GM21717 (cell line): ENCODE measurements around the gene SCEL.
"Not testable (repeated sequence)": the region's sequence is repeated elsewhere in the genome, so short reads cannot be mapped to it uniquely, and the experiment has no call there.

Source experiments
- ATAC-seq: cut with Tn5 transposase; IDR thresholded peaks from one replicate; pipeline ENCODE4 v1.9.1; 2021; ENCODE audit warnings: mild to moderate bottlenecking, moderate library complexity; ENCODE audit not compliant: unreplicated experiment

Gene SCEL

DNA sequence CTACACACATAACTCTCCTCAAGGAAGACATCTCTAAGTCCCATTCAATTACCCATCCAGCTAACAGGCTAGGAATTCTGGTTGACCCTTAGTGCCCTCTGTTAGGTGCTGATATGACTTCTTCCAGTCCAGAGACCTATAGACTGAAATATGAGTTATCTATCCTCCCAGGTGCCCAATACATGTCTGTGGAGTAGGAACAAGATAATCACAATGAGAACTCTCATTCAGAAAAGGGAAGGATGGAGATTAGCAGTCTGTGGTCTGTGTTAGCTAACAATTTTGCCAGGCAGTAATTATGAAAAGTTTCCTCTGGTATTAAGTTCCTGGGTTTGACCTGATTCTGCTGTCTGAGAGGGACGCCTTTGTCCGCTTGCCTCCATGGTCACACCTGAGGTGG, 117.8 kb downstream of the SCEL start:
- no peak for ATAC-seq

DNA sequence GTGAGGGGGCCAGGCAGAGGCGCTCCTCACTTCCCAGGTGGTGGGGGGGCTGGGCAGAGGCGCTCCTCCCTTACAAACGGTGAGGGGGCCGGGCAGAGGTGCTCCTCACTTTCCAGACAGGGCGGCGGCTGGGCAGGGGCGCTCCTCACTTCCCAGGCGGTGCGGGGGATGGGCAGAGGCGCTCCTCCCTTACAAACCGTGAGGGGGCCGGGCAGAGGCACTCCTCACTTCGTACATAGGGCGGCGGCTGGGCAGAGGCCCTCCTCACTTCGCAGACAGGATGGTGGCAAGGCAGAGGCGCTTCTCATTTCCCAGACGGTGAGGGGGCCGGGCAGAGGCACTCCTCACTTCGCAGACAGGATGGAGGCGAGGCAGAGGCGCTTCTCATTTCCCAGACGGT, 124.5 kb downstream of the SCEL start:
- not testable (repeated sequence) for ATAC-seq

DNA sequence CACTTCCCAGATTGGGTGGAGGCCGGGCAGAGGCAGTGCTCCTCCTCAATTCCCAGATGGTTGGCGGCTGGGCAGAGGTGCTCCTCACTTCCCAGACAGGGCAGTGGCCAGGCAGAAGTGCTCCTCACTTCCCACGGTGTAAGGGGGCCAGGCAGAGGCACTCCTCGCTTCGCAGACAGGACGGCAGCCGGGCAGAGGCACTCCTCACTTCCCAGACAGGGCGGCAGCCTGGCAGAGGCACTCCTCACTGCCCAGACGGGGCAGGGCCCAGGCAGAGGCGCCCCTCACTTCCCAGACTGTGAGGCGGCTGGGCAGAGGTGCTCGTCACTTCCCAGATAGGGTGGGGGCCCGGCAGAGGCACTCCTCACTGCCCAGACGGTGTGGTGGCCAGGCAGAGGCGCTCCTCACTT, 125.3 kb downstream of the SCEL start:
- no peak for ATAC-seq

DNA sequence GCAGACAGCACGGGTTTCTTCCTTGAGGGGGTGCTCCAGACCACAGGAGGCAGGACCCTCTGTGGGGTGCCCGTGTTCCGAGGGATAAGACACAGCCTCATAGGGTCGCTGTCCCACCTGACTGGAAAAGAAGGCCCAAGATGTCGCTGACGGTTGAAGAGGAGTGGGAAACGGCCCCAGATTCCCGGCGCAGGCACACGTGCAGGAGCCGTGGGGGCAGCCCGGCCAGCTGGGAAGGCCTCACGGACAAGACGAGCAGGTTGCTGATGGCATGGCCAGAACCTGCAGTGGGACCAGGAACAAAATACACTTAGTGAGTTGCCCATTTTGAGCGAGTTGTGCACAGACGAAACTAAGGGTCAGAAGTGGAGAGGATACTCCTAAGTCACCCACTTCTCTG, 126.8 kb downstream of the SCEL start:
- not testable (repeated sequence) for ATAC-seq

DNA sequence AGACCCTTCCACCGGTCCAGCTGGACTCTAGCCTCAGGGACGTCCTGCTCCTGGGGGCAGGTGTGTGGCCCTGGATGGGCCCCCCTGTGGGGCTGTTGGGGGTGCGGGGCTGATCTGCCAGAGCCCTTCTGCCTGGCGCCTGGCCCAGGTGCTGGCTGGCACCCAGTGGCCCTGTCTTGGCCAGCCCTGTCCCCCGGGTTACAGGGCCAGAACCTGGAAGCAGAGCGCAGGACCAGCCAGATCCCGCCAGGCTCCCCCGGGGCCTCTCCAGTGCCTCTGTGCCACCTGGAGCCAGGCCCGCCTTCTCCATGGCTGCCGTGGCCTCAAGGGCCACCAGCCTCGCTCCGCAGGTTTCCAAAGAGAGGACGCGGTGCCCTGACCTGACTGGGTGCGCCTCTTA, 127.3 kb downstream of the SCEL start:
- not testable (repeated sequence) for ATAC-seq

DNA sequence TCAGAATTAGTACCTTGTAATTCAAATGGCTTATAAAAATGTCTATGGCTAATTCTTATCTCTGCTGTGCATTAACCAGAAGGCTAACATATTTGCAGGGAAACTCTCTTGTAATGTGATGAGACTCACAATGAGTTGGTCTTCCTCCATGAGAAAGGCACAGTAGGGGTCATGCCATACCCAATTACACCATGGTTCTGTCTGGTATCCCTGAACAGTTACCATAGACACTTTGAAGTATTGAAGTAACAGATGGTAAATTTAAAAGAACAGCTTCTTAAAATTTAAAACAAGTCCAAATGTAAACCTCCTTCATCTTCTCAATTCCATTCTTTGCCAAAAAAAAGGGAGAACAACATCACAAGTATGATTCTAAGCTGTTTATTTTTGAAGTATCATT, 139.3 kb downstream of the SCEL start:
- ATAC-seq, result no peak

DNA sequence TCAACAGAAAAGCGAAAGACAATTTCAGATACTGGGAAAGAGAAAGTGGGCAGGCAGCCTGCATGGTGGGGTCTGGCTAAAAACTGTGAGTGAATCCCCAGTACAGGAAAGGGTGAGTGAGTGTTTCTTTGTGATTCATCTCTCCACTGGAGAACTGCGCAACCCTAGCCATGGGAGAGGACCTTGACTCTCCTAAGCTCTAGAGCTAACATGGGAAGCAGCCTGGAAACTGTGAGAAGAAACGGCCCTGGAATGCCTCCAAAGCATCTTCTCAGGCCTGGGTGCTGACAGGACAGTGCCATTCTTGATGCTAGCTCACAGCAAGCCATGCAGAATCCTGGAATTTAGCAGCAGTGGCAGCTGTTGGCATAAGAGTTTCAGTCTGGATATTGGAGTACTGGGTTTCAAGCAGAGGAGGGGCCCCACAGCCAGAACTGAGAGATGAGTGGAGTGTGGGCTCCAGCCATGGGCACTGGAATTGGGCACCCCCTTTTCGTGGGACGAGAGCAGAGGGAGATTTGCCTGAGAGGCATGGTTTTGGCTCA, 143.3 kb downstream of the SCEL start:
- no peak for ATAC-seq

DNA sequence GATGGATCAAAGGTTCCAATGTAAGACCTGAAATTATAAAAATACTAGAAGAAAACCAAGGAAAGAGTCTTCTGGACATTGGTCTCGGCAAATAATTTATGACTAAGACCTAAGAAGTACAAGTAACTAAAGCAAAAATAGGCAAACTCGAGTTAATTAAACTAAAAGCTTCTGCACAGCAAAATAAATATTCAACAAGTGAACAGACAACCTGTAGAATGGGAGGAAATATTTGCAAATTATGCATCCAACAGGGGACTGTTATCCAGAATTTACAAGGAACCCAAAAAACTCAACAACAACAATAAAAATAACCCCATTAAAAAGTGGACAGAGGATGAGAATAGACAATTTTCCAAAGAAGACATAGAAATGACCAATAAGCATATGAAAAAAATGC, 152.3 kb downstream of the SCEL start:
- ATAC-seq, result no peak

DNA sequence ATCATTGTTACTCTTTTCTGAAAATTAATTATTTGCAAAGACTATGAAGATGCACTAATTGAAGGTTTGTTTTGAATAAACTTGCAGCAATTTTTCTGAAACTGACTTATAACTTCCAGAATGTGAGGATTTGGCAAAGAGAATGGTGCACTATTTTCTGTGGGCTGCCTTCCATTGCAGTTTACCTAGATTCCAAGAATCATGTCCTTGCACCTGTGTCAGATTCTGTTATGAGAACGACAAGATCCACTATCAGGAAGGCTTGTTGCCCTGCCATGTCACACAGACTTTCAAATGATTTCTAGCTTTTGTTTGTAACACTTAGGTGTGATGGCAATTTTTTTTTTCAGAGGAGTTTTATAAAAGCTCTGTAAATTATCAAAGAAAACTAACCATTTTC, 156.4 kb downstream of the SCEL start:
- no peak for ATAC-seq

DNA sequence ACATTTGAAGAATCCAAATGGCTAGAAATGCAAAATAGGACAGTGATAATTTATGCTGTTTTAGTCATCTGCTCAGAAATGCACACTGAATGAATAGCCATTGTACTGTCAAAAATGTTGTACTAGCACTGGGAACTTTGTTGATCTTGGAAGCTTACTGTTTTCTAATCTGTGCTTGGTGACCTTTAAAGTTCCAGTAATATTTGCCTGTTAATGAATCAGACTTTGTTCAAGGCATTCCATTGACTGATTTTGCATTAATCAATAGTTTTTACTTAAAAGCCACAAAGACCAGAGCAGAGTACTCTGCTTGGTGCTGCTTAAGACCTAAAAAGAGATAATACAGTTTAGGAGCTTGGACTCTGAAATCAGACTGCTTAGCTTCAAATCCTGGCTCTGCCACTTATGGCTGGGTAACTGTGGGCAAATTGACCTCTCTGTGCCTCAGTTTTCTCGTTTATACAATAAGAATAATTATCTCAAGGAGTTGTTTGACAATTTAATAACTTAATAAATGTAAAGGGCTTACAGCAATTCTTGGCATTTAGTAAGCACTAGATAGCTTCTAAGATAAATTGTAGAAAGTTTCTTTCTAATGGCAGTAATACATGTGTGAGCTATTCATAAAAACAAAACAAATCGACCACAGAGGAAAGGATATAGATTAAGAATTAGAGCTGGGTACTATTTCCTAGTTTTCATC, 157.4 kb downstream of the SCEL start:
- ATAC-seq, result no peak

DNA sequence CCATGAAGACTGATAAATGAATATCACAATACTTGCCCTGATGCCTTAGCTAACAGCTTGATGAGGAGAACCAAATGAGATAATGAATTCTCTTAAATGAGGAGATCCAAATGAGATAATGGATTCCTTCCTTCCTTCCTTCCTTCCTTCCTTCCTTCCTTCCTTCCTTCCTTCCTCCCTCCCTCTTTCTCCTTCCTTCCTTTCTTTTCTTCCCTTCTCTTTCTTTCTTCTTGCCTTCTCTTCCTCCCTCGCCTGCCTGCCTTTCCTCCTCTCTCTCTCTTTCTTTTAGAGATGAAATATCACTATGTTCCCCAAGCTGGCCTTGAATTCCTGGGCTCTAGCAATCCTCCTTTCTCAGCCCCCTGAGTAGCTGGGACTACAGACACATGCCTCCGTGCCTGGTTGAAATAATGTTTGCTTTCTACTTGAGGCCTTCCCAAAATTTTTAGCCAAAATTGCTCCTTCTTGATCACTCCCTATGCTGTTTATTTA, 158.0 kb downstream of the SCEL start:
- ATAC-seq, result no peak
